Activated T-cell treated with anti-CD3 and anti-CD28 coated beads, Interleukin-2, amount 50 U/mL, for 4 hours (primary cell): ENCODE results near the gene GMDS. TPM values are rescaled to one million over a fixed set of nuclear protein-coding genes. Genes with fewer than 3 reads are reported as not detected.

Experiments
- ATAC-seq, 2 donors: fragments of 200-7000 bp; cut with Tn5 transposase; one replicate each; pipeline ENCODE4 v1.10.0; 2021
- DNase-seq: peaks from one replicate; pipeline ENCODE4 v3.0.0-alpha.2; 2020
- H3K27me3 Mint-ChIP-seq: one replicate; pipeline ENCODE4 v1.8.0; 2021; ENCODE audit warnings: low read depth, mixed read lengths
- H3K36me3 Mint-ChIP-seq: one replicate; pipeline ENCODE4 v1.8.0; 2022; ENCODE audit warnings: mixed read lengths; ENCODE audit not compliant: insufficient read depth
- H3K4me1 Mint-ChIP-seq: one replicate; pipeline ENCODE4 v1.8.0; 2021; ENCODE audit warnings: low read depth, mixed read lengths
- H3K4me3 Mint-ChIP-seq: one replicate; pipeline ENCODE4 v1.8.0; 2021; ENCODE audit warnings: mild to moderate bottlenecking, moderate library complexity, mixed read lengths
- H3K9me3 Mint-ChIP-seq: one replicate; pipeline ENCODE4 v1.8.0; 2021; ENCODE audit warnings: mixed read lengths
- total RNA-seq, 3 donors: library from RNA; stranded (reverse); gene quantifications; one replicate each; pipeline ENCODE4 v1.2.1, GENCODE V29; 2021

The GMDS gene
- total RNA-seq, 3 donors from 2014 or later = 38.9 to 48.0 (median 43.9) TPM

GRCh38 chr6:1971612-1972011 is 273.8 kb downstream of the GMDS start:
- Mint-ChIP-seq H3K9me3 (no peaks in the 10 kb centered on the region), H3K4me3 (no peak overlapping the region), H3K4me1 (no peaks in the 10 kb centered on the region), H3K36me3 (peaks cover 8% of the 10 kb centered on the region), H3K27me3 (no peaks in the 10 kb centered on the region)
- ATAC-seq (no peak), DNase-seq (no peak)

DNA sequence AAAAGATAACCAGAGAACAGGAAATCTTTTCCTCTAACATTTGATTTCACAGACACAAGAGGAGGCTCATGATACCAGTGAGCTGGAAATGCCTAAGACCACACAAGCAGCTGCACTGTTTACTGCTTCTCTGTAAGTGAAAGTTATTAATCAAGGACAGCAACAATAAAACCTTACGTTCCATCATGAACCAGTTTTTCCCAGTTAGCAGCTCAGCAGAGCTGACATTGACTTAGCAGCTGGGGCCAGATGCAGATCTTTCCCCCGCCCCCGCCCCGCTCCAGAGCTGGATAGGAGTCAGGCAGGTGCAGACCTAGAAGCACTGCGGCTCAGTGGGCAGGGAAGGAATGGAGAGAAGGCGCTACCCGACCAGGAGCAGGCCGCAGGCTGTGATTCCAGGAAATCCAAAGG is 275.2 kb downstream of the GMDS start:
- ATAC-seq (no peak), DNase-seq (no peak)
- H3K9me3 Mint-ChIP-seq = peaks cover under 1% of the 10 kb centered on the region
- H3K4me3 Mint-ChIP-seq = no peak overlapping the region
- no peaks in the 10 kb centered on the region for H3K4me1 Mint-ChIP-seq
- peaks cover 4% of the 10 kb centered on the region for H3K36me3 Mint-ChIP-seq
- H3K27me3 Mint-ChIP-seq = no peaks in the 10 kb centered on the region

- H3K27me3 Mint-ChIP-seq = no peaks in the 10 kb centered on the region
- no peaks in the 10 kb centered on the region for H3K4me1 Mint-ChIP-seq
- H3K36me3 Mint-ChIP-seq = peaks cover 6% of the 10 kb centered on the region
- peaks cover 4% of the 10 kb centered on the region for H3K9me3 Mint-ChIP-seq
- H3K4me3 Mint-ChIP-seq = no peak overlapping the region
- ATAC-seq (no peak), DNase-seq (no peak)
Observed at GRCh38 chr6:1966713-1967112, 278.7 kb downstream of the GMDS start.

DNA sequence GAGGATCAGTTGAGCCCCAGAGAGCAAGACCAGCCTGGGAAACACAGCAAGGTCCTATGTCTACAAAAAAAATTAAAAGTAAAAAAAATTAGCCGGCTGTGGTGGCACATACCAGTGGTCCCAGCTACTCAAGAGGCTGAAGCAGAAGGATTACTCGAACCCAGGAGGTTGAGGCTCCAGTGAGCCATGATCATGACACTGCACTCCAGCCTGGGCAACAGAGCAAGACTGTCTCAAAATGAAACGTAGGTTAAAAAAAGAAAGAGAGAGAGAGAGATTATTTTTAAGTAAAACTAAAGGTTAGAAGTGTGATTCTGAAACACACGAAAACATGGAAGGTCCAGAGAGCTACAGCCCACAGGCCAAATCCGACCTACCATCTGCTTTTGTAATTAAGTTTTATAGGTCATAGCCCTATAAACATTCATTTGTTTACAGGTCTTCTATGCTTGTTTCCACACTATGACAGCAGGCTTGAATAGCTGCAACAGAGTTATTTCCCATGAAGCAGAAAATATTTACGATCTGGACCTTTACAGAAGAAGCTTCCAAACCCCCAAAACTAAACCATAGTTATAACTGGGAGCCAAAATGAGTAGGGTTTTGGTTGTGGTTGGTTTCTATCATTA is 279.7 kb downstream of the GMDS start:
- H3K4me3 Mint-ChIP-seq = no peak overlapping the region
- no peaks in the 10 kb centered on the region for H3K4me1 Mint-ChIP-seq
- DNase-seq (no peak), ATAC-seq (no peak)
- H3K36me3 Mint-ChIP-seq = peaks cover 7% of the 10 kb centered on the region
- H3K27me3 Mint-ChIP-seq = no peaks in the 10 kb centered on the region
- peaks cover 4% of the 10 kb centered on the region for H3K9me3 Mint-ChIP-seq

GRCh38 chr6:1963596-1963995 is 281.8 kb downstream of the GMDS start:
- Mint-ChIP-seq H3K9me3 (peaks cover 4% of the 10 kb centered on the region), H3K27me3 (no peaks in the 10 kb centered on the region), H3K36me3 (peaks cover 12% of the 10 kb centered on the region), H3K4me3 (no peak overlapping the region), H3K4me1 (no peaks in the 10 kb centered on the region)
- DNase-seq = no peak
- ATAC-seq = no peak

GRCh38 chr6:1962201-1962600 is 283.2 kb downstream of the GMDS start:
- DNase-seq (no peak), ATAC-seq (no peak)
- no peaks in the 10 kb centered on the region for H3K27me3 Mint-ChIP-seq
- peaks cover 4% of the 10 kb centered on the region for H3K9me3 Mint-ChIP-seq
- H3K4me3 Mint-ChIP-seq = no peak overlapping the region
- peaks cover 15% of the 10 kb centered on the region for H3K36me3 Mint-ChIP-seq
- H3K4me1 Mint-ChIP-seq = no peaks in the 10 kb centered on the region

GRCh38 chr6:1960486-1961142 is 284.8 kb downstream of the GMDS start:
- Mint-ChIP-seq H3K27me3 (no peaks in the 10 kb centered on the region), H3K4me3 (no peak overlapping the region), H3K36me3 (peaks cover 12% of the 10 kb centered on the region), H3K4me1 (no peaks in the 10 kb centered on the region), H3K9me3 (peaks cover 4% of the 10 kb centered on the region)
- no peak for ATAC-seq
- DNase-seq = no peak

GRCh38 chr6:1958257-1958656 is 287.1 kb downstream of the GMDS start:
- Mint-ChIP-seq H3K4me1 (no peaks in the 10 kb centered on the region), H3K36me3 (peaks cover 9% of the 10 kb centered on the region), H3K9me3 (no peaks in the 10 kb centered on the region)

DNA sequence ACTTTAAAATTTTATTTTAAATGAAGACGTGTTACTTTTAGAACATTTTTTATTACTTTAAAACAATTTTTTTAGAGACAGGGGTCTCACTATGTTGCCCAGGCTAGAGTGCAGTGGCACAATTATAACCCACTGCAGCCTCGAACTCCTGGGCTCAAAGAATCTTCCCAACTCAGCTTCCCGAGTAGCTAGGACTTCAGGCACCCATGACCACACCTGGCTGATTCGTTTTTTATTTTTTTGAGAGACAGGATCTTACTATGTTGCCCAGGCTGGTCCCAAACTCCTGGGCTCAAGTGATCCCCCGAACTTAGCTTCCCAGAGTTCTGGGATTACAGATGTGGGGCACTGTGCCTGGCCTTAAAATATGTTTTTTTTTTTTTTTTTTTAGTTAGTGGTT is 287.7 kb downstream of the GMDS start:
- H3K27me3 Mint-ChIP-seq = no peaks in the 10 kb centered on the region
- ATAC-seq = no peak
- no peak for DNase-seq
- peaks cover 10% of the 10 kb centered on the region for H3K36me3 Mint-ChIP-seq
- H3K9me3 Mint-ChIP-seq = no peaks in the 10 kb centered on the region
- no peaks in the 10 kb centered on the region for H3K4me1 Mint-ChIP-seq
- H3K4me3 Mint-ChIP-seq = no peak overlapping the region

More at GRCh38 chr6:1958257-1958656, 287.1 kb downstream of the GMDS start:
- no peak for DNase-seq
- no peak for ATAC-seq
- Mint-ChIP-seq H3K4me3 (no peak overlapping the region), H3K27me3 (no peaks in the 10 kb centered on the region)

- Mint-ChIP-seq H3K4me1 (no peaks in the 10 kb centered on the region), H3K27me3 (no peaks in the 10 kb centered on the region), H3K36me3 (peaks cover 14% of the 10 kb centered on the region), H3K9me3 (no peaks in the 10 kb centered on the region), H3K4me3 (no peak overlapping the region)
- DNase-seq (no peak), ATAC-seq (no peak)
Observed at GRCh38 chr6:1952740-1953360, 292.6 kb downstream of the GMDS start.

- no peak for DNase-seq
- H3K4me3 Mint-ChIP-seq = no peak overlapping the region
Observed at GRCh38 chr6:1950631-1951030, 294.8 kb downstream of the GMDS start.

GRCh38 chr6:1949538-1949937 is 295.9 kb downstream of the GMDS start:
- Mint-ChIP-seq H3K27me3 (no peaks in the 10 kb centered on the region), H3K4me3 (no peak overlapping the region), H3K9me3 (no peaks in the 10 kb centered on the region), H3K4me1 (no peaks in the 10 kb centered on the region), H3K36me3 (peaks cover 28% of the 10 kb centered on the region)
- ATAC-seq = no peak
- DNase-seq = no peak

More at GRCh38 chr6:1950631-1951030, 294.8 kb downstream of the GMDS start:
- H3K4me1 Mint-ChIP-seq = no peaks in the 10 kb centered on the region
- no peak for ATAC-seq
- no peaks in the 10 kb centered on the region for H3K27me3 Mint-ChIP-seq
- H3K36me3 Mint-ChIP-seq = peaks cover 22% of the 10 kb centered on the region
- H3K9me3 Mint-ChIP-seq = no peaks in the 10 kb centered on the region

GRCh38 chr6:1947922-1948321 is 297.5 kb downstream of the GMDS start:
- no peaks in the 10 kb centered on the region for H3K9me3 Mint-ChIP-seq
- DNase-seq (no peak), ATAC-seq (no peak)
- H3K36me3 Mint-ChIP-seq = peaks cover 28% of the 10 kb centered on the region
- no peak overlapping the region for H3K4me3 Mint-ChIP-seq
- H3K4me1 Mint-ChIP-seq = no peaks in the 10 kb centered on the region
- no peaks in the 10 kb centered on the region for H3K27me3 Mint-ChIP-seq

- Mint-ChIP-seq H3K27me3 (no peaks in the 10 kb centered on the region), H3K4me1 (no peaks in the 10 kb centered on the region), H3K9me3 (no peaks in the 10 kb centered on the region), H3K4me3 (no peak overlapping the region), H3K36me3 (peaks cover 21% of the 10 kb centered on the region)
- DNase-seq (no peak), ATAC-seq (no peak)
Observed at GRCh38 chr6:1946583-1946982, 298.8 kb downstream of the GMDS start.
